Fibroblast of mammary gland (primary cell): ENCODE data around the gene MYO3B.

Experiments
- DNase-seq: peaks from one replicate; pipeline ENCODE4 v3.0.0-alpha.2; 2010; ENCODE audit warnings: low read depth
- H3K4me3 ChIP-seq: 2 replicates; pipeline ENCODE4 v1.5.1; 2011; ENCODE audit warnings: low read depth, mild to moderate bottlenecking, low read length, moderate library complexity; ENCODE audit not compliant: control insufficient read depth
- TF ChIP-seq, protein P1 (sequence below): conservative IDR thresholded peaks from 2 replicates; pipeline ENCODE4 v1.5.1; 2011; ENCODE audit warnings: low read depth, low read length, inconsistent platforms; ENCODE audit not compliant: control insufficient read depth, insufficient read depth

Gene MYO3B

GRCh38 chr2:170647741-170648436 is 469.9 kb downstream of the MYO3B start:
- DNase-seq: no peak
- H3K4me3 ChIP-seq: no peak overlapping the region
- TF ChIP-seq, protein P1, sequence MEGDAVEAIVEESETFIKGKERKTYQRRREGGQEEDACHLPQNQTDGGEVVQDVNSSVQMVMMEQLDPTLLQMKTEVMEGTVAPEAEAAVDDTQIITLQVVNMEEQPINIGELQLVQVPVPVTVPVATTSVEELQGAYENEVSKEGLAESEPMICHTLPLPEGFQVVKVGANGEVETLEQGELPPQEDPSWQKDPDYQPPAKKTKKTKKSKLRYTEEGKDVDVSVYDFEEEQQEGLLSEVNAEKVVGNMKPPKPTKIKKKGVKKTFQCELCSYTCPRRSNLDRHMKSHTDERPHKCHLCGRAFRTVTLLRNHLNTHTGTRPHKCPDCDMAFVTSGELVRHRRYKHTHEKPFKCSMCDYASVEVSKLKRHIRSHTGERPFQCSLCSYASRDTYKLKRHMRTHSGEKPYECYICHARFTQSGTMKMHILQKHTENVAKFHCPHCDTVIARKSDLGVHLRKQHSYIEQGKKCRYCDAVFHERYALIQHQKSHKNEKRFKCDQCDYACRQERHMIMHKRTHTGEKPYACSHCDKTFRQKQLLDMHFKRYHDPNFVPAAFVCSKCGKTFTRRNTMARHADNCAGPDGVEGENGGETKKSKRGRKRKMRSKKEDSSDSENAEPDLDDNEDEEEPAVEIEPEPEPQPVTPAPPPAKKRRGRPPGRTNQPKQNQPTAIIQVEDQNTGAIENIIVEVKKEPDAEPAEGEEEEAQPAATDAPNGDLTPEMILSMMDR: no peak

GRCh38 chr2:170651624-170652325 is 473.8 kb downstream of the MYO3B start:
- DNase-seq: no peak
- TF ChIP-seq, protein P1: no peak
- H3K4me3 ChIP-seq: no peak overlapping the region

DNA sequence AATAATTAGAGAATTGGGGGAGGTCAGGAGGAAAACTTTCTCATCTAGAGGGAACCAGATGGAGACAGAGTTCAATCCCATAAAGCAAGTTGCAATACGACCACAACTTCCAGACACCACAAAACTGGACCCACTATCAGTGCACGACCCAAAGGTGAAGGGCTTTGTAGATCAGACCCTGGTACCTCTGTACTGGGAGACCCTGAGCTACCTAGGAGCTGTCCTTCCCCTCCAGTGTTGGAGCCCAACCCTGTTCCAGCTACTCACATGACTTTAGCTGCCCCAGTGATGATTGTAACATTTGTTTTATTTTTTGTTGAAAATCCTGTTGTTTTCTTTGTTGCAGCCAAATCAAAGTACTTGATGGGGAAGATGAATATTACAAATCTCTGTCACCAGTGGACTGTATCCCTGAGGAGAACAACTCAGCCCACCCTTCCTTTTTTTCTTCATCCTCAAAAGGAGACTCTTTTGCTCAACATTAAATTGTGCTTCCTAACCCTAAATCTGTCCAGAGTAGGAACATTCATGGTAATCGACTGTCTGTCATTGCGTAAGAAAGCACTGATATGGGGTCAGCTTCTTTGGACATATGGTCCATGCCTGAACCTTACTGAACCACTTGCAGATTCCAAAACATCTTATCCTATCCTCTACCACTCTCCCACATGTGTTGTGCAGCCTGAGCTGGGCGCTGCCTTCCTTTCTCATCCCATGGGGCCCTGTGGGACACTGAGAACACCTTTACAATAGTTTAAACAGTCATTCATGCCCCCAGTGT is 474.9 kb downstream of the MYO3B start:
- no peak overlapping the region for H3K4me3 ChIP-seq
- DNase-seq: no peak
- TF ChIP-seq, protein P1: no peak

GRCh38 chr2:170656669-170657068 is 478.7 kb downstream of the MYO3B start:
- no peak overlapping the region for H3K4me3 ChIP-seq
- DNase-seq: no peak
- TF ChIP-seq, protein P1: no peak

DNA sequence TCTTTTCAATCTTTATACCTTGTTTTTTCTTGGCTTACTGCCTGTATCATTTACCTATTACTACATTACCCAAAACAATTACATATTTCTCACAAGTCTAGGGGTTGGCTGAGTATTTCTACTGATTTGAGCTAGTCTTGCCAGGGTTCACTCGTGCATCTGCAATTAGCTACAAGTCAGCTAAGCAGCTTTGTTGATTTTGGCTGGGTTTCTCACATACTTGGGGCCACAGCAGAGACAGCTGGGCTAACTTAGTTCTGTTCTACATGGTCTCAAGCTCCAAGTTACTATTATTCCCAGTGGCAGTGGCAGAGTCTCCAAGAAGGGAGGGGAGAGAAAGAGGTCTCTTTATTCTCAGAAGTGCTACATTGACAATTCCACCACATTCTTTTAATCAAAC is 482.5 kb downstream of the MYO3B start:
- TF ChIP-seq, protein P1: no peak
- no peak overlapping the region for H3K4me3 ChIP-seq
- peak; percentile 26 for DNase-seq

DNA sequence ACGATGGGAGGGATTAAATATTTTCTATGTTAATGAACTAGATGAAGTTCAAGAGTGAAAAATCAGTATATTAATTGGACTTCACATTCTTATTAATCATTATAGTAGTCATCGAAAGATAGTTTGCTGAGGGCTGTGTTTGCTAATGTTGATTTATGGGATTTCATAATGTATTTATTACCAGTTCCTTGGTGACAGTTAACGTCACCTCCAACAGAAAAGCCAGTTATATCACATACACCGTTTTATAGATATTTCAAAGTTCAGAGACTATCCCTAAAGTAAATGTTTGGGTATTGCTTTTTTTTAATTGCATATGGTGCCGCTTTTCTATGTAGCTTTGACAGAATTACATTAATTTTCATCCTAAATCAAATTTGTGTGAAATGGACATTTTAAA is 487.8 kb downstream of the MYO3B start:
- TF ChIP-seq, protein P1: no peak
- DNase-seq: no peak
- no peak overlapping the region for H3K4me3 ChIP-seq
